K562 (cell line): ENCODE results near the gene KRTAP4-7. TPM values are rescaled to one million over a fixed set of nuclear protein-coding genes. Genes with fewer than 3 reads are reported as not detected.
A peak's percentile ranks its signal among the peaks of the same experiment; 100 is the strongest.
"Not testable (repeated sequence)": the region's sequence is repeated elsewhere in the genome, so short reads cannot be mapped to it uniquely, and the experiment has no call there.

Experiments used
- ATAC-seq: fragments of 200-7000 bp; cut with Tn5 transposase; 3 replicates; pipeline ENCODE4 v1.9.1; 2020; ENCODE audit warnings: moderate library complexity
- BruUV-seq: library from RNA; stranded (reverse); fragments of 400-500 nt; replicated peaks from 2 replicates; lab custom pipeline; 2021; lab: Mats Ljungman, UMichigan
- CTCF ChIA-PET: fragments of 300-600 bp; formaldehyde crosslinking; extraction: SDS; loops from one replicate; lab custom pipeline; 2021; ENCODE audit warnings: low intra/inter-chr PET ratio; lab: Yijun Ruan, JAX
- POLR2A ChIA-PET: fragments of 300-600, 350-650 bp; sonication (Branson Sonifier 250); formaldehyde crosslinking; extraction: SDS; loops from one replicate; lab custom pipeline; 2021; ENCODE audit warnings: antibody characterized with exemption, inconsistent platforms; lab: Yijun Ruan, JAX
- DNase-seq, 4 experiments: peaks; one replicate each; pipeline versions ENCODE4 v3.0.0 to v3.0.0-alpha.2; 2011 to 2018; ENCODE audit warnings: low spot score in 3 of 4, mixed read lengths in 3 of 4; ENCODE audit errors: extremely low read depth in 1 of 4
- FAIRE-seq: peaks from 2 replicates; lab custom pipeline; 2011; peaks lifted over from hg19 to GRCh38; lab: Jason Lieb, UNC
- H2AFZ ChIP-seq: 2 replicates; pipeline ENCODE4 v1.6.0; 2011; ENCODE audit warnings: low read depth, low read length, control low read depth, inconsistent platforms
- H3K27ac ChIP-seq: fragments of 200-600 bp; 3 replicates; pipeline ENCODE4 v1.8.0; 2011; ENCODE audit warnings: low read depth, mild to moderate bottlenecking, control low read depth, inconsistent platforms, low read length, moderate library complexity, mixed read lengths; ENCODE audit errors: extremely low read depth
- H3K27me3 ChIP-seq, 2 experiments: fragments of 300-600 bp in 1 of 2; 2 replicates in 1 of 2; 3 replicates in 1 of 2; pipeline versions ENCODE4 v1.6.0 to v1.8.0; 2011; ENCODE audit warnings: inconsistent platforms in 2 of 2, low read length in 2 of 2, mild to moderate bottlenecking in 1 of 2, mixed read lengths in 1 of 2, moderate library complexity in 1 of 2; ENCODE audit not compliant: control insufficient read depth in 2 of 2, insufficient read depth in 2 of 2
- H3K36me3 ChIP-seq: fragments of 300-600 bp; 3 replicates; pipeline ENCODE4 v1.8.0; 2011; ENCODE audit warnings: mild to moderate bottlenecking, low read length, inconsistent platforms; ENCODE audit not compliant: control insufficient read depth, insufficient read depth
- H3K4me1 ChIP-seq, 2 experiments: fragments of 200-600 bp in 1 of 2; replicated peaks in 1 of 2; 2 replicates in 1 of 2; 3 replicates in 1 of 2; pipeline versions ENCODE4 v1.5.1 to v1.8.0; 2011; ENCODE audit warnings: inconsistent platforms in 2 of 2, low read length in 2 of 2, mild to moderate bottlenecking in 1 of 2, mixed read lengths in 1 of 2, moderate library complexity in 1 of 2; ENCODE audit not compliant: control insufficient read depth in 2 of 2, insufficient read depth in 2 of 2
- H3K4me2 ChIP-seq: 2 replicates; pipeline ENCODE4 v1.6.1; 2011; ENCODE audit warnings: low read length, control low read depth, inconsistent platforms, mixed read lengths; ENCODE audit not compliant: insufficient read depth
- H3K4me3 ChIP-seq: fragments of 200-600 bp; sonication (generic), shearing (Covaris generic); 2 replicates; pipeline ENCODE4 v1.5.1; 2016; ENCODE audit warnings: control low read depth, inconsistent platforms
- H3K79me2 ChIP-seq: fragments of 200-600 bp; 3 replicates; pipeline ENCODE4 v1.8.0; 2011; ENCODE audit warnings: low read length, inconsistent platforms; ENCODE audit not compliant: control insufficient read depth, insufficient read depth
- H3K9ac ChIP-seq, 2 experiments: 2 replicates each; pipeline versions ENCODE4 v1.6.0 to v1.6.1; 2011; ENCODE audit warnings: low read depth in 2 of 2, low read length in 2 of 2, control low read depth in 1 of 2, inconsistent platforms in 1 of 2, mild to moderate bottlenecking in 1 of 2, mixed read lengths in 1 of 2; ENCODE audit not compliant: insufficient read depth in 1 of 2
- H3K9me1 ChIP-seq: one replicate; pipeline ENCODE4 v1.6.0; 2011; ENCODE audit warnings: inconsistent platforms, mild to moderate bottlenecking, low read length, moderate library complexity; ENCODE audit not compliant: control insufficient read depth, insufficient read depth
- H3K9me3 ChIP-seq: replicated peaks from 2 replicates; pipeline ENCODE4 v1.5.1; 2011; ENCODE audit warnings: low read depth, low read length, inconsistent platforms; ENCODE audit not compliant: control insufficient read depth, insufficient read depth
- H4K20me1 ChIP-seq: replicated peaks from 2 replicates; pipeline ENCODE4 v1.6.1; 2011; ENCODE audit warnings: low read length, inconsistent platforms, mixed read lengths; ENCODE audit not compliant: control insufficient read depth, insufficient read depth
- BHLHE40 ChIP-seq: IDR thresholded peaks from 2 replicates; pipeline ENCODE4 v1.6.1; 2011; ENCODE audit warnings: low read length, improper control_type of control experiment
- CBFA2T3 ChIP-seq: fragments of 450-650 bp; IDR thresholded peaks from 2 replicates; pipeline ENCODE4 v1.6.1; 2017
- DNMT1 ChIP-seq: fragments of 450-650 bp; IDR thresholded peaks from 2 replicates; pipeline ENCODE4 v1.6.1; 2016; ENCODE audit warnings: antibody characterized with exemption, mild to moderate bottlenecking
- FOXJ2 ChIP-seq: fragments of 200-800 bp; sonication (Bioruptor generic); IDR thresholded peaks from 2 replicates; pipeline ENCODE4 v1.6.1; 2016; ENCODE audit warnings: missing genetic modification characterization, missing compliant biosample characterization
- JUNB ChIP-seq: fragments of 450-650 bp; formaldehyde crosslinking; conservative IDR thresholded peaks from 2 replicates; pipeline ENCODE4 v1.4.0; 2020; ENCODE audit warnings: mild to moderate bottlenecking
- KDM1A ChIP-seq, 2 experiments: fragments of 450-650 bp; IDR thresholded peaks; 2 replicates each; pipeline ENCODE4 v1.6.1; 2016; ENCODE audit warnings: mild to moderate bottlenecking in 2 of 2
- WGBS: fragments of 100-300 bp; shearing (Covaris generic); methylation state at CpG from one replicate; pipeline ENCODE4 v1.1.6; 2016; ENCODE audit warnings: low coverage, mixed read lengths; ENCODE audit not compliant: insufficient coverage; ENCODE audit errors: missing lambda C conversion rate; 5-methylcytosine and 5-hydroxymethylcytosine counted together
- in situ Hi-C: fragments of 300-500 bp; cut with MboI; formaldehyde crosslinking; loops from 4 replicates; pipeline ENCODE4 v1.15.0; 2018; ENCODE audit warnings: inconsistent platforms, mixed read lengths
- intact Hi-C: fragments of 100-400 bp; cut with micrococcal nuclease; formaldehyde crosslinking; loops from 2 replicates; pipeline ENCODE4 v1.14.2; 2022
- polyA plus RNA-seq, 8 experiments: library from polyadenylated mRNA; depleted of rRNA in 4 of 8; stranded (reverse) in 5 of 8; unstranded in 3 of 8; fragments of >200 nt; fragmentation: Nextera tagmentation in 2 of 8; fragmentation: Illumina TruSeq in 1 of 8; extraction: Ambion mirVana in 2 of 8; extraction: Trizol in 1 of 8; gene quantifications; 2 replicates each; pipeline versions ENCODE4 v1.2.1 to v1.2.3, GENCODE V29; 2011 to 2014; ENCODE audit warnings: inconsistent platforms in 1 of 8, missing spikeins in 1 of 8
- total RNA-seq, 7 experiments: library from RNA; depleted of rRNA in 6 of 7; stranded (reverse); fragments of >200 nt in 6 of 7; fragmentation: Illumina TruSeq in 2 of 7; extraction: Trizol in 2 of 7; gene quantifications; 2 replicates each; pipeline versions ENCODE4 v1.2.1 to v1.2.3, GENCODE V29; 2011 to 2021; ENCODE audit warnings: low replicate concordance in 1 of 7

KRTAP4-7 gene
- total and polyA plus RNA-seq, 9 of the 15 experiments (the other 6 are each of a cell fraction or from before 2014, with no cell fraction given): not detected

GRCh38 chr17:41103896-41104295 lies 19.9 kb downstream of the KRTAP4-7 start:
- H3K9me1 ChIP-seq: no peaks in the 10 kb centered on the region
- no peaks in the 10 kb centered on the region for H3K79me2 ChIP-seq
- POLR2A ChIA-PET: no interaction called here
- FAIRE-seq (no peak), DNase-seq (no peak), ATAC-seq (no peak)
- intact Hi-C loops: no loop called here
- H3K9ac ChIP-seq: no peak overlapping the region
- no peak overlapping the region for H3K27ac ChIP-seq
- in situ Hi-C loops: no loop called here
- H3K4me2 ChIP-seq: no peak overlapping the region
- no peaks in the 10 kb centered on the region for H3K9me3 ChIP-seq
- no peaks in the 10 kb centered on the region for H4K20me1 ChIP-seq
- WGBS: 0% methylated on average over 1 of the region's 1 CpG
- no TSS peak for BruUV-seq
- CTCF ChIA-PET: no interaction called here
- TF ChIP-seq BHLHE40: no peak
- TF ChIP-seq FOXJ2 (tag): no peak
- no peak for TF ChIP-seq DNMT1
- no peak for TF ChIP-seq CBFA2T3
- TF ChIP-seq KDM1A (IDR thresholded peaks at IDR 0.05): no peak
- no peak for TF ChIP-seq JUNB (CRISPR knock-in tag)
- H3K4me3 ChIP-seq: no peak overlapping the region
- no peaks in the 10 kb centered on the region for H3K27me3 ChIP-seq
- no peaks in the 10 kb centered on the region for H3K36me3 ChIP-seq
- H2AFZ ChIP-seq: no peak overlapping the region
- no peaks in the 10 kb centered on the region for H3K4me1 ChIP-seq

GRCh38 chr17:41104386-41105038 lies 20.6 kb downstream of the KRTAP4-7 start:
- H3K36me3 ChIP-seq, H3K79me2 ChIP-seq, H3K27me3 ChIP-seq, intact Hi-C loops, H3K9me1 ChIP-seq, H3K4me1 ChIP-seq, H3K9me3 ChIP-seq, H2AFZ ChIP-seq, H3K4me3 ChIP-seq, ATAC-seq, DNase-seq, BruUV-seq, H4K20me1 ChIP-seq, in situ Hi-C loops, CTCF ChIA-PET, H3K27ac ChIP-seq, H3K4me2 ChIP-seq, H3K9ac ChIP-seq: not testable (repeated sequence)
- peak; percentile 32 for FAIRE-seq
- POLR2A ChIA-PET: interaction anchor here (0.6 kb wide), 1 partner anchor 37 kb away, joined by 3 read pairs; no protein-coding TSS in a partner anchor
- 0% methylated on average over 2 of the region's 2 CpGs for WGBS

GRCh38 chr17:41105347-41105746 lies 21.4 kb downstream of the KRTAP4-7 start, which contains the start of gene KRTAP4-9:
TSS of gene KRTAP4-9 (plus strand) at chr17:41105389. CDS start at chr17:41105389, 0 bp downstream.
- H3K36me3 ChIP-seq, BruUV-seq, H3K27ac ChIP-seq, intact Hi-C loops, H3K9me3 ChIP-seq, ATAC-seq, in situ Hi-C loops, DNase-seq, H3K4me2 ChIP-seq, H3K27me3 ChIP-seq, H3K9ac ChIP-seq, H3K4me1 ChIP-seq, H3K79me2 ChIP-seq, H3K9me1 ChIP-seq, CTCF ChIA-PET, H4K20me1 ChIP-seq, H2AFZ ChIP-seq, FAIRE-seq, H3K4me3 ChIP-seq: not testable (repeated sequence)
- POLR2A ChIA-PET: interaction anchor here (0.6 kb wide), 1 partner anchor 38 kb away, joined by 3 read pairs; no protein-coding TSS in a partner anchor
- 0% methylated on average over 7 of the region's 10 CpGs for WGBS
